ENCODE data around the gene DNAJB14.

DNA sequence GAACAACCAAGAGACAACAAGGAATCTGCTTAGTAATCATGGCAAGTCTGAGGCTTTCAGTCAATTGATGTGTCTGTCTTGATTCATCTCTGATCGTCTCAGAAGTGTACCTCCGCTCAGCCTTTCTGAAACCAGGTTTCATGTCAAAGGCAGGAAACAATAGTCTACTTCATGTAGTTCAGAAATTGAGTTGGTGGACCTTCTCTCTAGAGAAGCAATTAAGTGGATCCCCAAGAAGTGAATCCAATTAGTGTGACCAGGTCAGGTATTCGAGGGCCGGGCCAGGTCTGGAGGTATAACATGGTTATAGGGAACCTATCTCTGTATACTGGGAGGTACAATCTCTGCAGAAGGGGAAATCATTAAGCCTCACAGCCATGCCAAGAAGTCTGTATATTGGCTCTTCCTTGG, 97.8 kb downstream of the DNAJB14 start:
- TF ChIP-seq, protein P1, sequence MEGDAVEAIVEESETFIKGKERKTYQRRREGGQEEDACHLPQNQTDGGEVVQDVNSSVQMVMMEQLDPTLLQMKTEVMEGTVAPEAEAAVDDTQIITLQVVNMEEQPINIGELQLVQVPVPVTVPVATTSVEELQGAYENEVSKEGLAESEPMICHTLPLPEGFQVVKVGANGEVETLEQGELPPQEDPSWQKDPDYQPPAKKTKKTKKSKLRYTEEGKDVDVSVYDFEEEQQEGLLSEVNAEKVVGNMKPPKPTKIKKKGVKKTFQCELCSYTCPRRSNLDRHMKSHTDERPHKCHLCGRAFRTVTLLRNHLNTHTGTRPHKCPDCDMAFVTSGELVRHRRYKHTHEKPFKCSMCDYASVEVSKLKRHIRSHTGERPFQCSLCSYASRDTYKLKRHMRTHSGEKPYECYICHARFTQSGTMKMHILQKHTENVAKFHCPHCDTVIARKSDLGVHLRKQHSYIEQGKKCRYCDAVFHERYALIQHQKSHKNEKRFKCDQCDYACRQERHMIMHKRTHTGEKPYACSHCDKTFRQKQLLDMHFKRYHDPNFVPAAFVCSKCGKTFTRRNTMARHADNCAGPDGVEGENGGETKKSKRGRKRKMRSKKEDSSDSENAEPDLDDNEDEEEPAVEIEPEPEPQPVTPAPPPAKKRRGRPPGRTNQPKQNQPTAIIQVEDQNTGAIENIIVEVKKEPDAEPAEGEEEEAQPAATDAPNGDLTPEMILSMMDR (conservative IDR thresholded peaks at IDR 0.05; ENCODE audit: low read depth, low read length), result no peak
- TF ChIP-seq EZH2phosphoT487 (IDR thresholded peaks at IDR 0.05; ENCODE audit: borderline replicate concordance, low read length), result no peak
